Hepatic stellate cell (primary cell): ENCODE data around the gene FDPS.
A peak's percentile ranks its signal among the peaks of the same experiment; 100 is the strongest.
"Not testable (repeated sequence)": the region's sequence is repeated elsewhere in the genome, so short reads cannot be mapped to it uniquely, and the experiment has no call there.

Experiments
- DNase-seq: peaks from one replicate; pipeline ENCODE4 v3.0.0; 2011; ENCODE audit warnings: low spot score

The FDPS gene

GRCh38 chr1:155320252-155320651 is 11.6 kb downstream of the FDPS start:
- no peak for DNase-seq

GRCh38 chr1:155320661-155321617 is 12.3 kb downstream of the FDPS start, which contains the start of gene RUSC1:
Gene RUSC1, plus strand, starts transcription at chr1:155320894. Its CDS starts 880 bp downstream, at chr1:155321774.
- peak; percentile 80 for DNase-seq

- DNase-seq = no peak
Observed at GRCh38 chr1:155321639-155322503, 13.2 kb downstream of the FDPS start.

GRCh38 chr1:155322571-155322952 is 13.9 kb downstream of the FDPS start:
- DNase-seq = peak; percentile 71

GRCh38 chr1:155322953-155323728 is 14.5 kb downstream of the FDPS start:
- DNase-seq = peak; percentile 96

GRCh38 chr1:155323729-155324036 is 15.0 kb downstream of the FDPS start:
- DNase-seq = peak; percentile 90

- peak; percentile 99 for DNase-seq
Observed at GRCh38 chr1:155324037-155324716, 15.5 kb downstream of the FDPS start.

- DNase-seq = peak; percentile 73
Observed at GRCh38 chr1:155324717-155325602, 16.3 kb downstream of the FDPS start.

- DNase-seq = no peak
Observed at GRCh38 chr1:155325603-155325893, 16.9 kb downstream of the FDPS start.

GRCh38 chr1:155326020-155326526 is 17.4 kb downstream of the FDPS start:
- no peak for DNase-seq

GRCh38 chr1:155326631-155327037 is 18.0 kb downstream of the FDPS start:
- no peak for DNase-seq

- DNase-seq = no peak
Observed at GRCh38 chr1:155327981-155328380, 19.3 kb downstream of the FDPS start.

GRCh38 chr1:155328856-155329255 is 20.2 kb downstream of the FDPS start:
- DNase-seq = not testable (repeated sequence)

- DNase-seq = no peak
Observed at GRCh38 chr1:155329980-155330598, 21.4 kb downstream of the FDPS start.

GRCh38 chr1:155334962-155335361 is 26.3 kb downstream of the FDPS start:
- no peak for DNase-seq

- no peak for DNase-seq
Observed at GRCh38 chr1:155339515-155340097, 30.9 kb downstream of the FDPS start.

GRCh38 chr1:155342842-155343241 is 34.2 kb downstream of the FDPS start:
- no peak for DNase-seq

GRCh38 chr1:155352631-155353030 is 44.0 kb downstream of the FDPS start:
- no peak for DNase-seq

- no peak for DNase-seq
Observed at GRCh38 chr1:155360051-155360450, 51.4 kb downstream of the FDPS start.
